ENCODE results near the gene CNTNAP2.
"Not testable (repeated sequence)": the region's sequence is repeated elsewhere in the genome, so short reads cannot be mapped to it uniquely, and the experiment has no call there.

Gene CNTNAP2

GRCh38 chr7:147047696-147048095, 931.1 kb downstream of the CNTNAP2 start:
- no peak for DNase-seq

GRCh38 chr7:147048864-147049263, 932.3 kb downstream of the CNTNAP2 start:
- no peak for DNase-seq

- no peak for DNase-seq
Observed at GRCh38 chr7:147052818-147053217, 936.2 kb downstream of the CNTNAP2 start.

GRCh38 chr7:147053746-147054145, 937.1 kb downstream of the CNTNAP2 start:
- DNase-seq, result no peak

- no peak for DNase-seq
Observed at GRCh38 chr7:147060070-147060469, 943.5 kb downstream of the CNTNAP2 start.

GRCh38 chr7:147062897-147063296, 946.3 kb downstream of the CNTNAP2 start:
- DNase-seq, result no peak

- no peak for DNase-seq
Observed at GRCh38 chr7:147068842-147069241, 952.2 kb downstream of the CNTNAP2 start.

- DNase-seq, result no peak
Observed at GRCh38 chr7:147069771-147070170, 953.2 kb downstream of the CNTNAP2 start.

GRCh38 chr7:147070886-147071285, 954.3 kb downstream of the CNTNAP2 start:
- no peak for DNase-seq

- DNase-seq, result no peak
Observed at GRCh38 chr7:147071536-147071935, 954.9 kb downstream of the CNTNAP2 start.

GRCh38 chr7:147078312-147078711, 961.7 kb downstream of the CNTNAP2 start:
- DNase-seq, result no peak

- no peak for DNase-seq
Observed at GRCh38 chr7:147079083-147079482, 962.5 kb downstream of the CNTNAP2 start.

GRCh38 chr7:147079921-147080420, 963.4 kb downstream of the CNTNAP2 start:
- no peak for DNase-seq

GRCh38 chr7:147081117-147081516, 964.5 kb downstream of the CNTNAP2 start:
- DNase-seq, result no peak

GRCh38 chr7:147089051-147089461, 972.5 kb downstream of the CNTNAP2 start:
- DNase-seq, result no peak

GRCh38 chr7:147089608-147090007, 973.0 kb downstream of the CNTNAP2 start:
- no peak for DNase-seq

GRCh38 chr7:147096629-147097028, 980.0 kb downstream of the CNTNAP2 start:
- DNase-seq, result no peak

- no peak for DNase-seq
Observed at GRCh38 chr7:147103224-147103623, 986.6 kb downstream of the CNTNAP2 start.

- DNase-seq, result no peak
Observed at GRCh38 chr7:147106746-147107145, 990.1 kb downstream of the CNTNAP2 start.

GRCh38 chr7:147114525-147114924, 997.9 kb downstream of the CNTNAP2 start:
- DNase-seq, result not testable (repeated sequence)

- DNase-seq, result no peak
Observed at GRCh38 chr7:147136352-147136751, 1019.8 kb downstream of the CNTNAP2 start.

- no peak for DNase-seq
Observed at GRCh38 chr7:147145194-147145593, 1028.6 kb downstream of the CNTNAP2 start.

- DNase-seq, result no peak
Observed at GRCh38 chr7:147146169-147146568, 1029.6 kb downstream of the CNTNAP2 start.

- no peak for DNase-seq
Observed at GRCh38 chr7:147151661-147152060, 1035.1 kb downstream of the CNTNAP2 start.

- no peak for DNase-seq
Observed at GRCh38 chr7:147153571-147153970, 1037.0 kb downstream of the CNTNAP2 start.

- no peak for DNase-seq
Observed at GRCh38 chr7:147161405-147161804, 1044.8 kb downstream of the CNTNAP2 start.

Measured in activated T-cell treated with anti-CD3 and anti-CD28 coated beads, Interleukin-2, amount 50 U/mL, for 48 hours (primary cell).